SK-N-SH (cell line): ENCODE data around the gene MGAT5. TPM values are rescaled to one million over a fixed set of nuclear protein-coding genes. Genes with fewer than 3 reads are reported as not detected.

Experiments
- CTCF ChIA-PET: fragments of 300-600, 350-600 bp; formaldehyde crosslinking; extraction: SDS; loops from one replicate; lab custom pipeline; 2021; lab: Yijun Ruan, JAX
- POLR2A ChIA-PET: fragments of 350-600 bp; sonication (Branson Sonifier 250); formaldehyde crosslinking; extraction: SDS; loops from one replicate; lab custom pipeline; 2020; ENCODE audit warnings: antibody characterized with exemption, inconsistent platforms; lab: Yijun Ruan, JAX
- DNase-seq: peaks from one replicate; pipeline ENCODE4 v3.0.0; 2012
- H2AFZ ChIP-seq: fragments of 200-600 bp; sonication (generic); 2 replicates; pipeline ENCODE4 v1.8.1; 2016; ENCODE audit warnings: antibody characterized with exemption, mild to moderate bottlenecking, low read depth
- H3F3A ChIP-seq: fragments of 200-600 bp; sonication (generic); replicated peaks from 2 replicates; pipeline ENCODE3; 2016; ENCODE audit warnings: antibody characterized with exemption, mild to moderate bottlenecking; ENCODE audit not compliant: insufficient read depth
- H3K27ac ChIP-seq, 2 experiments: fragments of 200-500 bp in 1 of 2; fragments of 200-600 bp in 1 of 2; sonication (Bioruptor generic) in 1 of 2; sonication (generic), shearing (Covaris generic) in 1 of 2; 2 replicates each; pipeline versions ENCODE4 v1.5.1 to v1.6.1; 2014 to 2016; ENCODE audit warnings: low read depth in 2 of 2, inconsistent platforms in 1 of 2, low read length in 1 of 2, mild to moderate bottlenecking in 1 of 2, mixed read lengths in 1 of 2
- H3K27me3 ChIP-seq: fragments of 200-600 bp; sonication (generic), shearing (Covaris generic); 2 replicates; pipeline ENCODE4 v1.6.1; 2016; ENCODE audit warnings: mixed run types; ENCODE audit not compliant: insufficient read depth
- H3K36me3 ChIP-seq, 2 experiments: fragments of 200-500 bp in 1 of 2; fragments of 200-600 bp in 1 of 2; sonication (Bioruptor generic) in 1 of 2; sonication (generic) in 1 of 2; replicated peaks in 1 of 2; 2 replicates each; pipeline versions ENCODE3 to v1.5.1; 2014 to 2016; ENCODE audit warnings: low read length in 1 of 2, mild to moderate bottlenecking in 1 of 2; ENCODE audit not compliant: insufficient read depth in 2 of 2, control insufficient read depth in 1 of 2
- H3K4me1 ChIP-seq, 2 experiments: fragments of 200-500 bp in 1 of 2; fragments of 200-600 bp in 1 of 2; sonication (Bioruptor generic) in 1 of 2; sonication (generic), shearing (Covaris generic) in 1 of 2; 2 replicates each; pipeline versions ENCODE4 v1.5.1 to v1.6.1; 2014 to 2016; ENCODE audit warnings: low read depth in 1 of 2, low read length in 1 of 2, mixed run types in 1 of 2; ENCODE audit not compliant: insufficient read depth in 2 of 2, control insufficient read depth in 1 of 2
- H3K4me2 ChIP-seq: fragments of 200-600 bp; sonication (generic), shearing (Covaris generic); 2 replicates; pipeline ENCODE4 v1.6.1; 2017; ENCODE audit warnings: mixed run types
- H3K4me3 ChIP-seq, 2 experiments: fragments of 200-500 bp in 1 of 2; fragments of 200-600 bp in 1 of 2; sonication (Bioruptor generic) in 1 of 2; sonication (generic), shearing (Covaris generic) in 1 of 2; 2 replicates each; pipeline versions ENCODE4 v1.5.1 to v1.8.1; 2014 to 2016; ENCODE audit warnings: low read depth in 2 of 2, inconsistent platforms in 1 of 2, low read length in 1 of 2, mild to moderate bottlenecking in 1 of 2, mixed read lengths in 1 of 2, moderate library complexity in 1 of 2
- H3K79me2 ChIP-seq: fragments of 200-600 bp; sonication (generic); 2 replicates; pipeline ENCODE4 v1.8.1; 2017; ENCODE audit warnings: mild to moderate bottlenecking; ENCODE audit not compliant: insufficient read depth
- H3K9ac ChIP-seq: fragments of 200-600 bp; sonication (generic); 2 replicates; pipeline ENCODE4 v1.6.1; 2017; ENCODE audit warnings: mixed run types
- H3K9me2 ChIP-seq: fragments of 200-600 bp; sonication (generic); 2 replicates; pipeline ENCODE4 v1.6.1; 2017; ENCODE audit warnings: mixed run types
- H3K9me3 ChIP-seq: fragments of 200-600 bp; sonication (generic); 2 replicates; pipeline ENCODE4 v1.6.1; 2017; ENCODE audit warnings: mixed run types, mild to moderate bottlenecking, moderate library complexity
- H4K20me1 ChIP-seq: fragments of 200-600 bp; sonication (generic); 2 replicates; pipeline ENCODE4 v1.6.1; 2017; ENCODE audit warnings: mild to moderate bottlenecking, mixed run types; ENCODE audit not compliant: insufficient read depth
- ELF1 ChIP-seq: IDR thresholded peaks from 2 replicates; pipeline ENCODE4 v1.4.0; 2012
- EP300 ChIP-seq, 2 experiments: IDR thresholded peaks; 2 replicates each; pipeline versions ENCODE4 v1.4.0 to v1.6.1; 2012; ENCODE audit warnings: borderline replicate concordance in 1 of 2, low read depth in 1 of 2, low read length in 1 of 2
- EZH2phosphoT487 ChIP-seq: fragments of 200-600 bp; sonication (generic); IDR thresholded peaks from 2 replicates; pipeline ENCODE4 v1.6.1; 2017; ENCODE audit warnings: low read depth, mixed run types, mild to moderate bottlenecking, antibody characterized with exemption, moderate library complexity, borderline replicate concordance
- FOSL2 ChIP-seq: IDR thresholded peaks from 2 replicates; pipeline ENCODE4 v1.4.0; 2012; ENCODE audit warnings: low read depth, mild to moderate bottlenecking, moderate library complexity, borderline replicate concordance
- GABPA ChIP-seq: IDR thresholded peaks from 2 replicates; pipeline ENCODE4 v1.4.0; 2012; ENCODE audit warnings: low read depth, mild to moderate bottlenecking
- GATA2 ChIP-seq: sonication (generic); formaldehyde crosslinking; IDR thresholded peaks from 2 replicates; pipeline ENCODE4 v1.5.0; 2020; ENCODE audit warnings: mild to moderate bottlenecking, missing genetic modification reagents
- JUND ChIP-seq: IDR thresholded peaks from 2 replicates; pipeline ENCODE4 v1.4.0; 2012
- NRF1 ChIP-seq: IDR thresholded peaks from 2 replicates; pipeline ENCODE4 v1.6.1; 2012; ENCODE audit warnings: low read depth, mild to moderate bottlenecking, low read length
- RAD21 ChIP-seq: IDR thresholded peaks from 2 replicates; pipeline ENCODE4 v1.6.1; 2012; ENCODE audit warnings: mild to moderate bottlenecking, low read length
- REST ChIP-seq: IDR thresholded peaks from 2 replicates; pipeline ENCODE4 v1.6.1; 2012; ENCODE audit warnings: mild to moderate bottlenecking, low read depth, low read length, moderate library complexity
- RFX5 ChIP-seq: IDR thresholded peaks from 2 replicates; pipeline ENCODE4 v1.6.1; 2012; ENCODE audit warnings: mild to moderate bottlenecking, improper control_type of control experiment, low read length
- RXRA ChIP-seq: IDR thresholded peaks from 2 replicates; pipeline ENCODE4 v1.4.0; 2012; ENCODE audit warnings: low read depth, mild to moderate bottlenecking, borderline replicate concordance
- SIN3A ChIP-seq: IDR thresholded peaks from 2 replicates; pipeline ENCODE4 v1.6.1; 2012; ENCODE audit warnings: low read depth, mild to moderate bottlenecking, low read length, moderate library complexity, borderline replicate concordance
- SMC3 ChIP-seq: IDR thresholded peaks from 2 replicates; pipeline ENCODE4 v1.6.1; 2012; ENCODE audit warnings: low read depth, low read length, improper control_type of control experiment
- TEAD4 ChIP-seq: IDR thresholded peaks from 2 replicates; pipeline ENCODE4 v1.4.0; 2012; ENCODE audit warnings: mild to moderate bottlenecking, borderline replicate concordance; ENCODE audit not compliant: insufficient read depth
- ZBTB33 ChIP-seq: IDR thresholded peaks from 2 replicates; pipeline ENCODE4 v1.4.0; 2012; ENCODE audit warnings: low read depth, borderline replicate concordance
- WGBS: methylation state at CpG from one replicate; pipeline ENCODE4 v1.1.6; 2017; ENCODE audit warnings: low lambda C conversion rate; 5-methylcytosine and 5-hydroxymethylcytosine counted together
- polyA plus RNA-seq, 3 experiments: library from polyadenylated mRNA; depleted of rRNA; stranded (reverse); fragments of >200 nt; gene quantifications; 2 replicates each; pipeline ENCODE4 v1.2.3, GENCODE V29; 2012
- TF ChIP-seq, protein P1 (sequence below): IDR thresholded peaks from 2 replicates; pipeline ENCODE4 v1.4.0; 2012; ENCODE audit warnings: low read depth
- TF ChIP-seq, protein P2 (sequence below): IDR thresholded peaks from 2 replicates; pipeline ENCODE4 v1.4.0; 2012; ENCODE audit warnings: low read depth, borderline replicate concordance

The MGAT5 gene
- polyA plus RNA-seq, 1 of the 3 experiments (the other 2 are of a cell fraction) = 18.2 TPM

DNA sequence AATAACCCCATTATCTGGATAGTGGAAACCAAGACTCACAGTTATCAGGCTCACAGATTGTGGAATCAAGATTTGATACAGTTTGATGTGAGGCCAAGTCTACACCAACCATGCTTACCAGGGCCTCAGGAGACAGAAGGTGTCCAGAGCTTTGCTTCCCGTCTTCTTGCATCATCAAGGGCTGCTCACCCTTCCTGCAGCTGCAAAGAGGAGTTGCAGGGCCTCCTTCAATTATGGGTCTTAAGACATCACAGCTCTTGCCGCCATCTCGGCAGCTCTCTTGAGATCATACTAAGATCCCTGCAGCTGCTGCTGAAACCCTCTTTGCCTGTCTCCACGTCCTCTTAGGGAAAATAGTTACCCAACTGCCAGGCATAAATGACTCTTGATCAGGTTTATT is 176.0 kb downstream of the MGAT5 start:
- Histone ChIP-seq H3K4me2 (no peak overlapping the region), H3K27me3 (no peaks in the 10 kb centered on the region)
- TF ChIP-seq SIN3A (no peak), RAD21 (no peak), ELF1 (no peak), ZBTB33 (no peak), NRF1 (no peak), TEAD4 (no peak), EP300 (IDR thresholded peaks at IDR 0.05; ENCODE audit: borderline replicate concordance in 1 of 2, low read depth in 1 of 2, low read length in 1 of 2) (no peak), RXRA (no peak), GABPA (no peak), EZH2phosphoT487 (no peak)
- TF ChIP-seq, protein P1, sequence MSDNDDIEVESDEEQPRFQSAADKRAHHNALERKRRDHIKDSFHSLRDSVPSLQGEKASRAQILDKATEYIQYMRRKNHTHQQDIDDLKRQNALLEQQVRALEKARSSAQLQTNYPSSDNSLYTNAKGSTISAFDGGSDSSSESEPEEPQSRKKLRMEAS = no peak
- TF ChIP-seq, all 33 proteins: peak for 0
- DNase-seq = no peak
- H3K9ac ChIP-seq = no peak overlapping the region
- H3K79me2 ChIP-seq = no peaks in the 10 kb centered on the region
- H3F3A ChIP-seq = peaks cover 8% of the 10 kb centered on the region
- CTCF ChIA-PET = interaction anchor here (0.9 to 3.7 kb wide), 4 partner anchors 12 to 31 kb away, joined by 3 to 18 read pairs (median 4); no protein-coding TSS in a partner anchor
- H3K4me1 ChIP-seq = peaks cover 0 to 12% of the 10 kb centered on the region in 2 experiments; a peak in 2 of 4 replicates
- no peak overlapping the region for H3K27ac ChIP-seq
- POLR2A ChIA-PET = no interaction called here
- H3K36me3 ChIP-seq = peaks cover 0 to 18% of the 10 kb centered on the region in 2 experiments
- no peaks in the 10 kb centered on the region for H3K9me2 ChIP-seq
- no peak overlapping the region for H2AFZ ChIP-seq
- H3K4me3 ChIP-seq = no peak overlapping the region
- no peaks in the 10 kb centered on the region for H3K9me3 ChIP-seq
- 95% methylated on average over 4 of the region's 4 CpGs for WGBS
- no peaks in the 10 kb centered on the region for H4K20me1 ChIP-seq

DNA sequence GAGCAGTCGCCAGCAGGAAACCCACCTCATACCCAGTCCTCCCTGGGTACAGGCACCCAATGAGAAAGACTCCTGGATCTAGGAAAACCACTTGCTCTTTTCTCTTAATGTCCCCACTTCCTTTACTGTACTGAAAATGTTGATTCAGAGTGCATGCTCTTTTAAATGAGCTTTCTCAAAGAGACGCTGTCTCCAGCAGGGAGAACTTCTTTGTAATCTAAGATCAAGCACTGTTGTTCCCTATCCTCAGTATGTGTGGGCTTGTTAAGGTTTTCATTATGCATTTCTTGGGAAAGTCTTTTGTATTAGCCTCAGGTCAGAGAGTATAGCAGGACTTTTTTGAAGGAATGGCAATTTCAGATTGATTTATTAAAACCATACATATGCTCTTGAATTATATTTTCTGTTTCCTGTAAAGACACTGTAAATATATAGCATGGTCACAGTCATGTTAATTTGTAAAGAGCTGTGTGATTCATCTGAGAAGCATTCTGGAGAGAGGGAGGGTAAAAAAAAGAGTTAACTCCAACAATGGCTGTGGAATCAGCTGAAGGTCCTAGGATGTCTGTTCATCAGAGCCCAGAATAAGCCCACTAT is 178.1 kb downstream of the MGAT5 start:
- 65% methylated on average over 2 of the region's 2 CpGs for WGBS
- Histone ChIP-seq H4K20me1 (no peaks in the 10 kb centered on the region), H3K79me2 (no peaks in the 10 kb centered on the region), H2AFZ (peak overlapping the region; percentile 62; the same call in 1 of the 2 replicates), H3K27ac (peak overlapping the region in 1 of 2 experiments; percentile 71; a peak in 2 of 4 replicates), H3K4me3 (no peak overlapping the region), H3F3A (peaks cover 7% of the 10 kb centered on the region), H3K9me2 (no peaks in the 10 kb centered on the region), H3K9ac (peak overlapping the region; percentile 4; the same call in 1 of the 2 replicates), H3K9me3 (no peaks in the 10 kb centered on the region), H3K4me1 (peaks cover 0 to 12% of the 10 kb centered on the region in 2 experiments; a peak in 2 of 4 replicates), H3K36me3 (peaks cover under 1 to 16% of the 10 kb centered on the region in 2 experiments), H3K27me3 (no peaks in the 10 kb centered on the region), H3K4me2 (peak overlapping the region; percentile 35; the same call in 1 of the 2 replicates)
- CTCF ChIA-PET = interaction anchor here (1.1 to 2.1 kb wide), 4 partner anchors 10 to 349 kb away, joined by 3 to 8 read pairs (median 6); no protein-coding TSS in a partner anchor
- POLR2A ChIA-PET = no interaction called here
- no peak for DNase-seq
- no peak for TF ChIP-seq EP300 (IDR thresholded peaks at IDR 0.05; ENCODE audit: borderline replicate concordance in 1 of 2, low read depth in 1 of 2, low read length in 1 of 2)
- TF ChIP-seq, protein P1 = no peak
- TF ChIP-seq FOSL2 = peak; percentile 46
- TF ChIP-seq, protein P2, sequence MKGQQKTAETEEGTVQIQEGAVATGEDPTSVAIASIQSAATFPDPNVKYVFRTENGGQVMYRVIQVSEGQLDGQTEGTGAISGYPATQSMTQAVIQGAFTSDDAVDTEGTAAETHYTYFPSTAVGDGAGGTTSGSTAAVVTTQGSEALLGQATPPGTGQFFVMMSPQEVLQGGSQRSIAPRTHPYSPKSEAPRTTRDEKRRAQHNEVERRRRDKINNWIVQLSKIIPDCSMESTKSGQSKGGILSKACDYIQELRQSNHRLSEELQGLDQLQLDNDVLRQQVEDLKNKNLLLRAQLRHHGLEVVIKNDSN = no peak
- TF ChIP-seq GATA2 (CRISPR knock-in tag) = no peak
- TF ChIP-seq TEAD4 = 0 out of 2 replicates have a peak, but pooled peaks have one; percentile 34
- peak; percentile 60 for TF ChIP-seq JUND
- TF ChIP-seq SMC3 = no peak
- no peak for TF ChIP-seq RXRA
- TF ChIP-seq NRF1 = no peak
- no peak for TF ChIP-seq REST
- no peak for TF ChIP-seq RFX5
